Activated naive CD8-positive, alpha-beta T cell (primary cell): Measurements from ENCODE around the gene KDM4E.

Source experiments
- H3K27ac Mint-ChIP-seq: one replicate; pipeline ENCODE4 v1.8.0; 2021; ENCODE audit warnings: mixed read lengths
- H3K27me3 Mint-ChIP-seq: one replicate; pipeline ENCODE4 v1.8.0; 2021; ENCODE audit warnings: mixed read lengths
- H3K36me3 Mint-ChIP-seq: one replicate; pipeline ENCODE4 v1.8.0; 2021; ENCODE audit warnings: mixed read lengths
- H3K4me1 Mint-ChIP-seq: one replicate; pipeline ENCODE4 v1.8.0; 2021; ENCODE audit warnings: low read depth, mixed read lengths
- H3K4me3 Mint-ChIP-seq: one replicate; pipeline ENCODE4 v1.8.0; 2021; ENCODE audit warnings: mild to moderate bottlenecking, mixed read lengths
- H3K9me3 Mint-ChIP-seq: one replicate; pipeline ENCODE4 v1.8.0; 2021; ENCODE audit warnings: low read depth, mixed read lengths

The KDM4E gene

DNA sequence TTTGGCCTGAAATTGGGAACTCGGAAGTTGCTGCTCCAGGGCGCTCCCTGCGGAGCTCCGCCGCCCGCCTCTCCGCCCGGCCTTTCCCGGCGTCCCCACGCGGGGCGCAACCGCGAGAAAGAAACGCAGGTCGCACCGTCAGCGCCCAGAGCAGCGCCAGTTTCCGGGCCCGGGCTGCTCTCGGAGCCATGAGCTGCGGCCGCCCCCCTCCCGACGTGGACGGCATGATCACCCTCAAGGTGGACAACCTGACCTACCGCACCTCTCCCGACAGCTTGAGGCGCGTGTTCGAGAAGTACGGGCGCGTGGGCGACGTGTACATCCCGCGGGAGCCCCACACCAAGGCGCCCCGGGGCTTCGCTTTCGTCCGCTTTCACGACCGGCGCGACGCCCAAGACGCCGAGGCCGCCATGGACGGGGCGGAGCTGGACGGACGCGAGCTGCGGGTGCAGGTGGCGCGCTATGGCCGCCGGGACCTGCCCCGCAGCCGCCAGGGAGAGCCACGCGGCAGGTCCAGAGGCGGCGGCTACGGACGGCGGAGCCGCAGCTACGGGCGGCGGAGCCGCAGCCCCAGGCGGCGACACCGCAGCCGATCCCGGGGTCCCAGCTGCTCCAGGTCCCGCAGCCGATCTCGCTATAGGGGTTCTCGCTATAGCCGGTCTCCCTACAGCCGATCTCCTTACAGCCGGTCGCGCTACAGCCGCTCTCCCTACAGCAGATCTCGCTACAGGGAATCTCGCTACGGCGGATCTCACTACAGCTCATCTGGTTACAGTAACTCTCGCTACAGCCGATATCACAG is 42.2 kb downstream of the KDM4E start:
- H3K27me3 Mint-ChIP-seq, result no peaks in the 10 kb centered on the region
- H3K9me3 Mint-ChIP-seq, result no peaks in the 10 kb centered on the region

DNA sequence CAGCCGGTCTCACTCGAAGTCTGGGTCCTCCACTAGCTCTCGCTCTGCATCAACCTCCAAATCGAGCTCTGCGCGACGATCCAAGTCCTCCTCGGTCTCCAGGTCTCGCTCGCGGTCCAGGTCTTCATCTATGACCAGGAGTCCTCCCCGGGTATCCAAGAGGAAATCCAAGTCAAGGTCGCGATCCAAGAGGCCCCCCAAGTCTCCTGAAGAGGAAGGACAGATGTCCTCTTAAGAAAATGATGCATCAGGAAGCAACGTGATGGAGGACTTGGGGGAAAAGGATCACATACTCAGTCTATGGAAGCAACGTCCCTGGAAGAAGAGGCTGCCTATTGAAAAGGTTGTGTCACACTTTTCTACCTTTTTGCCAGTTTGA is 42.8 kb downstream of the KDM4E start:
- H3K4me3 Mint-ChIP-seq, result peak overlapping the region; percentile 98
- H3K36me3 Mint-ChIP-seq, result peaks cover 5% of the 10 kb centered on the region
- peak overlapping the region; percentile 98 for H3K27ac Mint-ChIP-seq
- H3K27me3 Mint-ChIP-seq, result no peaks in the 10 kb centered on the region
- H3K9me3 Mint-ChIP-seq, result no peaks in the 10 kb centered on the region
- H3K4me1 Mint-ChIP-seq, result peaks cover 31% of the 10 kb centered on the region

More for the DNA sequence above, 42.2 kb downstream of the KDM4E start:
- peaks cover 27% of the 10 kb centered on the region for H3K4me1 Mint-ChIP-seq
- H3K27ac Mint-ChIP-seq, result peak overlapping the region; percentile 98
- H3K4me3 Mint-ChIP-seq, result peak overlapping the region; percentile 98
- peaks cover 2% of the 10 kb centered on the region for H3K36me3 Mint-ChIP-seq

GRCh38 chr11:95068549-95068948 is 43.5 kb downstream of the KDM4E start:
- Mint-ChIP-seq H3K27ac (peak overlapping the region; percentile 98), H3K4me3 (peak overlapping the region; percentile 98), H3K27me3 (no peaks in the 10 kb centered on the region), H3K4me1 (peaks cover 34% of the 10 kb centered on the region), H3K36me3 (peaks cover 9% of the 10 kb centered on the region), H3K9me3 (no peaks in the 10 kb centered on the region)

DNA sequence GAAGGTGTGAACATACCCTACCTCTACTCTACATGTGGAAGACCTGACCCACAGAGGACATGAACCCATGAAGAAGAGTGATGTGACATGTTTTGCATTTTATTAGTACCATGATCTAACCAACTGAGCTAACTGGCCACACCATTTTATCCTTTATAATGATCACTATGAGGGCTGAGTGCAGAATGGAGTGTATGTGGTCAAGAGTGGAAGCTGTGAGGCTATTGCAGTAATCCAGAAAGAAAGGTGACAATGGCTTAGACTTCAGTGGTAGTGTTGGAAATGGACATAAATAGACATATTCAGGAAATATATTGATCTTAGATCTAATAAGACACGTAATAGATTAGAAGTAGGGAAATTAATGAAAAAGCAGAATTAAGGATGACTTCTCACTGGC is 45.4 kb downstream of the KDM4E start:
- Mint-ChIP-seq H3K4me1 (peaks cover 34% of the 10 kb centered on the region), H3K4me3 (peak overlapping the region; percentile 48), H3K27me3 (no peaks in the 10 kb centered on the region), H3K9me3 (no peaks in the 10 kb centered on the region), H3K36me3 (peaks cover 9% of the 10 kb centered on the region), H3K27ac (no peak overlapping the region)

GRCh38 chr11:95072948-95073347 is 47.9 kb downstream of the KDM4E start:
- H3K4me3 Mint-ChIP-seq, result no peak overlapping the region
- H3K4me1 Mint-ChIP-seq, result peaks cover 28% of the 10 kb centered on the region
- H3K27ac Mint-ChIP-seq, result peak overlapping the region; percentile 61

DNA sequence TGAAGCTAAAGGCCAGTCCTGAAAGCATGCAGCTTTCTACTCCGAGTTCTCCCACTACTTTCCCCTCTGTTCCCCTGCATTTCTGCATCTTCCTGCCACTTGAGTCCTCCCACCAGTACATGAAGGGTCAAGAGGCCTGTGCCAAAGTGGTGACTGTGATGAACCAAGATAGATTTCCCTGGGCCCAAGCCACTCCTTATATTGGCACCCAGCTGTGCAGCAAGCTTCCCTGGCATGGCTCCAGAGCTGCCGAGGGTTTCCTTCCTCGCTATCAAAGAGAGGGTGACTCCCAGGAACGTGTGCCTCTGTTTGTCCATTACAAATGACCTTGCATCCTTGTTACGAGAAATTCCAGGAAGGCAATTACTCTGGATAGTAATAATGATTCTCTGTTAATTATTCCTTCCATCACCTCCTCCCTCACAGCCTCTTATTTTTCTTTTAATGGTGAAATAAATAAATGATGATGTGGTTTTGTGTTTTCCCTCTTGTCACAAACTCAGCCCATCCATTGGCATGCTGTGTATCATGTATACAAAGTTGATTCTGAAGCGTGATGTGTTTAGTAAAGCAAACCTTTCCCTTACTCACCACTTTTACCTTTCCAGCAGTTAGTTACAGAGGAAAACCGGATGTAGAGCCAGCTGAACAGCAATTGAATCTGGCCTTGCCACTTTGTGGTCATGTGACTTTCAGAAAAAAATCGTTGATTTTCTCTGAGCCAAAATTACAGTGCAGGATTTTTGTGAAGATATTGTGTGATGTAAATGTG is 49.9 kb downstream of the KDM4E start:
- Mint-ChIP-seq H3K36me3 (peaks cover 7% of the 10 kb centered on the region), H3K4me3 (no peak overlapping the region), H3K9me3 (no peaks in the 10 kb centered on the region), H3K27ac (no peak overlapping the region), H3K27me3 (no peaks in the 10 kb centered on the region), H3K4me1 (peaks cover 22% of the 10 kb centered on the region)

More at GRCh38 chr11:95072948-95073347, 47.9 kb downstream of the KDM4E start:
- no peaks in the 10 kb centered on the region for H3K9me3 Mint-ChIP-seq
- H3K27me3 Mint-ChIP-seq, result no peaks in the 10 kb centered on the region
- peaks cover 9% of the 10 kb centered on the region for H3K36me3 Mint-ChIP-seq

- Mint-ChIP-seq H3K9me3 (no peaks in the 10 kb centered on the region), H3K27me3 (no peaks in the 10 kb centered on the region), H3K36me3 (peaks cover 7% of the 10 kb centered on the region), H3K27ac (no peak overlapping the region), H3K4me3 (no peak overlapping the region), H3K4me1 (peaks cover 10% of the 10 kb centered on the region)
Observed at GRCh38 chr11:95076416-95076815, 51.4 kb downstream of the KDM4E start.

- Mint-ChIP-seq H3K9me3 (no peaks in the 10 kb centered on the region), H3K4me1 (peaks cover 6% of the 10 kb centered on the region), H3K4me3 (no peak overlapping the region), H3K27me3 (no peaks in the 10 kb centered on the region), H3K27ac (no peak overlapping the region), H3K36me3 (peaks cover 7% of the 10 kb centered on the region)
Observed at GRCh38 chr11:95076981-95077380, 51.9 kb downstream of the KDM4E start.
